ENCODE results near the gene CD82. TPM values are rescaled to one million over a fixed set of nuclear protein-coding genes. Genes with fewer than 3 reads are reported as not detected.
"Not testable (repeated sequence)": the region's sequence is repeated elsewhere in the genome, so short reads cannot be mapped to it uniquely, and the experiment has no call there.

Gene CD82
- total RNA-seq, 4 donors from 2014 or later, result 10.2 to 26.3 (median 20.8) TPM

DNA sequence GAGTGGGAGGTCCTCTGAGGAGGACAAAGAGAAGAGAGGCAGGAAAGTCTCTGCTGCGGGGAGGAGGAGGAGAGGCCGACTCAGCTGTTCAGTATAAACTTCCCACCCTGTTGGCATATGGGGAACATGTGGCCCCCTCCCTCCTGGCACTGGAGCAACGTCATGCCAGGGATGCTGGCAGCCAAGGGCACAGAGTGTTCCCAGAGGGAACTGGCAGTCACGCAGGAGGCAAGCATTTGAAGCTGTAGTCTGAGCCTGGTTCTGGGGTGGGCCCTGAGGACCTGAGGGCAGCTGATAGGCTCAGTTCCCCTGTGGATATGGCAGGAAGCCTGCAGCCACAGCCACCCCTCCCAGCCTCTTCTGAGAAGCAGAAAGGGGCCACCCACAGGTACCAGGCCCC, 94.2 kb downstream of the CD82 start:
- H3K36me3 ChIP-seq, result no peaks in the 10 kb centered on the region
- DNase-seq, result peak in 1 of 2 donors; percentile 23
- H3K4me1 ChIP-seq, result no peaks in the 10 kb centered on the region
- H3K27me3 ChIP-seq, result no peaks in the 10 kb centered on the region
- no peak overlapping the region for H3K27ac ChIP-seq
- TF ChIP-seq, protein P1, sequence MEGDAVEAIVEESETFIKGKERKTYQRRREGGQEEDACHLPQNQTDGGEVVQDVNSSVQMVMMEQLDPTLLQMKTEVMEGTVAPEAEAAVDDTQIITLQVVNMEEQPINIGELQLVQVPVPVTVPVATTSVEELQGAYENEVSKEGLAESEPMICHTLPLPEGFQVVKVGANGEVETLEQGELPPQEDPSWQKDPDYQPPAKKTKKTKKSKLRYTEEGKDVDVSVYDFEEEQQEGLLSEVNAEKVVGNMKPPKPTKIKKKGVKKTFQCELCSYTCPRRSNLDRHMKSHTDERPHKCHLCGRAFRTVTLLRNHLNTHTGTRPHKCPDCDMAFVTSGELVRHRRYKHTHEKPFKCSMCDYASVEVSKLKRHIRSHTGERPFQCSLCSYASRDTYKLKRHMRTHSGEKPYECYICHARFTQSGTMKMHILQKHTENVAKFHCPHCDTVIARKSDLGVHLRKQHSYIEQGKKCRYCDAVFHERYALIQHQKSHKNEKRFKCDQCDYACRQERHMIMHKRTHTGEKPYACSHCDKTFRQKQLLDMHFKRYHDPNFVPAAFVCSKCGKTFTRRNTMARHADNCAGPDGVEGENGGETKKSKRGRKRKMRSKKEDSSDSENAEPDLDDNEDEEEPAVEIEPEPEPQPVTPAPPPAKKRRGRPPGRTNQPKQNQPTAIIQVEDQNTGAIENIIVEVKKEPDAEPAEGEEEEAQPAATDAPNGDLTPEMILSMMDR (IDR thresholded peaks at IDR 0.05), result no peak
- TF ChIP-seq POLR2A (IDR thresholded peaks at IDR 0.05), result no peak
- no peaks in the 10 kb centered on the region for H3K9me3 ChIP-seq
- H3K4me3 ChIP-seq, result no peak overlapping the region
- intact Hi-C loops (cut with DNase I; ENCODE audit: low total_unique reads), result no loop called here

DNA sequence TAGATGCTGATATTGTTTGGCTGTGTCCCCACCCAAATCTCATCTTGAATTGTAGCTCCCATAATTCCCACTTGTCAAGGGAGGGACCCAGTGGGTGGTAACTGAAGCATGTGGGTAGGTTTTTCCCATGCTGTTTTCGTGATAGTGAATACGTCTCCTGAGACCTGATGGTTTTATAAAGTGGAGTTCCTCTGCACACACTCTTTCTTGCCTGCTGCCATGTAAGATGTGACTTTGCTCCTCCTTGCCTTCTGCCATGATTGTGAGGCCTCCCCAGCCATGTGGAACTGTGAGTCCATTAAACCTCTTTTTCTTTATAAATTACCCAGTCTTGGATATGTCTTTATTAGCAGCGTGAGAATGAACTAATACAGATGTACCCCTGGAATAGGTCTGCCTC, 95.1 kb downstream of the CD82 start:
- H3K27me3 ChIP-seq; intact Hi-C loops (cut with DNase I; ENCODE audit: low total_unique reads); H3K4me3 ChIP-seq; H3K9me3 ChIP-seq; H3K36me3 ChIP-seq; H3K4me1 ChIP-seq; DNase-seq; H3K27ac ChIP-seq: not testable (repeated sequence)

DNA sequence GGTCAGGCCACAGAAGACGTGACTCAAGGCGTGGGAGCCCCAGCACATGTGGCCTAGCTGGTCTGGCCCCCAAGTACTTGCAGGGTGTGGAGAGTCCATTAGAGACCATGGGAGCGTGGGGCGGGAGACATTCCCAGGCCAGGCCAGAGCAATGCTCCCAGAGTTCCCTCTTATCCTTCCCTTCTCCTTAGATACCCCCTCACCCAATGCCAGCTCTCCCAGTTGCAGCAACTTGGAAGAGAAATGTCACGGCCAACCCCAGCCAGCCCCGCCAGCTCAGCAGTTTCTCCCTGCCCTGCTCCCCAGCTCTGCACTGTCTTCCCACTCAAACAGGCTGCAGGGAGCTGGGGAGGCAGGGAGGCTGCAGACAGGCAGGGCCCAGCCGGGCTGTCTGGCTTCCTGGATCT, 95.9 kb downstream of the CD82 start:
- Histone ChIP-seq H3K36me3 (no peaks in the 10 kb centered on the region), H3K4me1 (no peaks in the 10 kb centered on the region), H3K4me3 (no peak overlapping the region), H3K27me3 (no peaks in the 10 kb centered on the region), H3K27ac (no peak overlapping the region), H3K9me3 (no peaks in the 10 kb centered on the region)
- intact Hi-C loops (cut with DNase I; ENCODE audit: low total_unique reads), result no loop called here
- no peak for DNase-seq
- no peak for TF ChIP-seq POLR2A (IDR thresholded peaks at IDR 0.05)
- TF ChIP-seq, protein P1 (IDR thresholded peaks at IDR 0.05), result no peak

Small RNA genes lying within 50 kb of the gene (small RNA-seq; reads per million reads assigned to genes)
- gene AC104010.1, result not detected

Other genes starting within 250 kb of the CD82 start
- gene TSPAN18, start 161.3 kb downstream of the CD82 start, total RNA-seq, result 100 to 1,000 TPM in 1 of 4 donors, 10 to 100 TPM in 1, 1 to 10 TPM in 2; 1.2 to 117 (median 20.1) TPM